Measurements from ENCODE around the gene LGR5. TPM values are rescaled to one million over a fixed set of nuclear protein-coding genes. Genes with fewer than 3 reads are reported as not detected.

The LGR5 gene
- total RNA-seq, 1 donor from 2014 or later: 1.1 TPM

DNA sequence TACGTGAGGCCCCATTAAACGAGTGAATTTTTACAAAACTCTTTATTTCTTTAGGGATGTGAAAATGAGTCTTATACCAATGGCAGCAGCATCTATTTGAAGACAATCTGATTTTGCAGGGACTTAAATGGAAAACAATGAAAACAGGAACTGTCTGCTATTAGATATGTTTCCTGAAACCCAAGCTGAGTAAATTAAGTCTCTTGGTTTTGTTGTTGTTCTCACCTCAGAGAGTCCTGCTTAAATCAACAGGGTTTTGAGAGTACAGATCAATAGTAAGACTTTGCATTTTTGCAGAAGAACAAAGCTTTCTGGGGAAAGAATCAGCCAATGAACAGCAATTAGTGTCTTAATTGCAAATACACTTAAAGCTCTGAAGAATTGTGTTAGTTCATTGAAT lies 39.1 kb upstream of the LGR5 start:
- no peaks in the 10 kb centered on the region for H3K36me3 Mint-ChIP-seq (ENCODE audit: low read depth, unreplicated experiment)
- no peaks in the 10 kb centered on the region for H3K27me3 Mint-ChIP-seq (ENCODE audit: unreplicated experiment)
- DNase-seq (ENCODE audit: low spot score): no peak
- TF ChIP-seq, protein P1, sequence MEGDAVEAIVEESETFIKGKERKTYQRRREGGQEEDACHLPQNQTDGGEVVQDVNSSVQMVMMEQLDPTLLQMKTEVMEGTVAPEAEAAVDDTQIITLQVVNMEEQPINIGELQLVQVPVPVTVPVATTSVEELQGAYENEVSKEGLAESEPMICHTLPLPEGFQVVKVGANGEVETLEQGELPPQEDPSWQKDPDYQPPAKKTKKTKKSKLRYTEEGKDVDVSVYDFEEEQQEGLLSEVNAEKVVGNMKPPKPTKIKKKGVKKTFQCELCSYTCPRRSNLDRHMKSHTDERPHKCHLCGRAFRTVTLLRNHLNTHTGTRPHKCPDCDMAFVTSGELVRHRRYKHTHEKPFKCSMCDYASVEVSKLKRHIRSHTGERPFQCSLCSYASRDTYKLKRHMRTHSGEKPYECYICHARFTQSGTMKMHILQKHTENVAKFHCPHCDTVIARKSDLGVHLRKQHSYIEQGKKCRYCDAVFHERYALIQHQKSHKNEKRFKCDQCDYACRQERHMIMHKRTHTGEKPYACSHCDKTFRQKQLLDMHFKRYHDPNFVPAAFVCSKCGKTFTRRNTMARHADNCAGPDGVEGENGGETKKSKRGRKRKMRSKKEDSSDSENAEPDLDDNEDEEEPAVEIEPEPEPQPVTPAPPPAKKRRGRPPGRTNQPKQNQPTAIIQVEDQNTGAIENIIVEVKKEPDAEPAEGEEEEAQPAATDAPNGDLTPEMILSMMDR (IDR thresholded peaks at IDR 0.05; ENCODE audit: unreplicated experiment): no peak
- peaks cover 27% of the 10 kb centered on the region for H3K4me1 Mint-ChIP-seq (ENCODE audit: unreplicated experiment)
- no peak overlapping the region for H3K4me3 Mint-ChIP-seq (ENCODE audit: unreplicated experiment)
- H3K9me3 Mint-ChIP-seq (ENCODE audit: unreplicated experiment): no peaks in the 10 kb centered on the region
- H3K27ac Mint-ChIP-seq (ENCODE audit: unreplicated experiment): peak overlapping the region; percentile 88

DNA sequence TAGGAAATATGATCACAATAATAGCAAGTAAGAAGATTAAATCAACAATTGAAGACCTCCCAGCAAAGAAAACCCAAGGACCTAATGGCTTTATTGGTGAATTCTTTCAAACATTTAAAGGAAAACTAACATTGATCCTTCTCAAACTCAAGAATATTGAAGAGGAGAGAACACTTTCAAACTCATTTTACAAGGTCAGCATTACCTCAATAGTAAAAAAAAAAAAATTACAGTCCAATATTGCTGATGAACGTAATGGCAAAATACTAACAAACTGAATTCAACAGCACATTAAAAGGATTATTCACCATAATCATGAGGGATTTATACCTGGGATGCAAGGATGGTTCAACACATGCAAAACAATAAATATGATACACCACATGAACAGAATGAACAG lies 33.7 kb upstream of the LGR5 start:
- H3K9me3 Mint-ChIP-seq (ENCODE audit: unreplicated experiment): no peaks in the 10 kb centered on the region
- H3K27me3 Mint-ChIP-seq (ENCODE audit: unreplicated experiment): no peaks in the 10 kb centered on the region
- peaks cover 12% of the 10 kb centered on the region for H3K4me1 Mint-ChIP-seq (ENCODE audit: unreplicated experiment)
- TF ChIP-seq, protein P1 (IDR thresholded peaks at IDR 0.05; ENCODE audit: unreplicated experiment): no peak
- H3K4me3 Mint-ChIP-seq (ENCODE audit: unreplicated experiment): no peak overlapping the region
- no peak overlapping the region for H3K27ac Mint-ChIP-seq (ENCODE audit: unreplicated experiment)
- no peak for DNase-seq (ENCODE audit: low spot score)
- peaks cover 4% of the 10 kb centered on the region for H3K36me3 Mint-ChIP-seq (ENCODE audit: low read depth, unreplicated experiment)

DNA sequence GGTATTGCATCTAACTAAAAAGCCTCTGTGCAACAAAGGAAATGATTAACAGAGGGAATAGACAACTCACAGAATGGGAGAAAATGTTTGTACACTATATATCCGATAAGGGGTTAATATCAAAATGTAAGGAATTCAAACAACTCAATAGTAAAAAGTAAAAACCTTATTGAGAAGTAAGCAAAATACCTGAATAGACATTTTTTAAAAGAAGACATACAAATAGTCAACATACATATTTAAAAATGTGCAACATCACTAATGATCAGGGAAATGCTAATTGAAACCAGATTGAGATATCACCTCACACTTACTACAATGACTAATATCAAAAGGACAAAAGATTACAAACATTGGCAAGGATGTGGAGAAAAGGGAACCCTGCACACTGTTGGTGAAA lies 31.9 kb upstream of the LGR5 start:
- no peak for DNase-seq (ENCODE audit: low spot score)
- TF ChIP-seq, protein P1 (IDR thresholded peaks at IDR 0.05; ENCODE audit: unreplicated experiment): no peak
- H3K36me3 Mint-ChIP-seq (ENCODE audit: low read depth, unreplicated experiment): peaks cover 4% of the 10 kb centered on the region
- H3K4me3 Mint-ChIP-seq (ENCODE audit: unreplicated experiment): no peak overlapping the region
- no peak overlapping the region for H3K27ac Mint-ChIP-seq (ENCODE audit: unreplicated experiment)
- no peaks in the 10 kb centered on the region for H3K4me1 Mint-ChIP-seq (ENCODE audit: unreplicated experiment)
- H3K9me3 Mint-ChIP-seq (ENCODE audit: unreplicated experiment): no peaks in the 10 kb centered on the region
- no peaks in the 10 kb centered on the region for H3K27me3 Mint-ChIP-seq (ENCODE audit: unreplicated experiment)

DNA sequence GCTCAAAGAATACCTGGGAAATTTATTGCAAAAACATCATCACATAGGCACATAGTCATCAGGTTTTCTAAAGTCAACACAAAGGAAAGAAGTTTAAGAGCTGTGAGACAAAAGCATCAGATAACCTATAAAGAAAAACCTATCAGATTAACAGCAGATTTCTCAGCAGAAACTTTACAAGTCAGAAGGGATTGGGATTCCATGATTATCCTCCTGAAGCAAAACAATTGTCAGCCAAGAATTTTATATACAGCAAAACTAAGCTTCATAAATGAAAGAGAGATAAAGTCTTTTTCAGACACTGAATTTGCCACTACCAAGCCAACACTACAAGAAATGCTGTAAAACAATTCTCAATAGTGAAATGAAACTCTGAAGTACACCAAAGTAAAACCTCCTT lies 28.8 kb upstream of the LGR5 start:
- Mint-ChIP-seq H3K9me3 (ENCODE audit: unreplicated experiment) (no peaks in the 10 kb centered on the region), H3K27ac (ENCODE audit: unreplicated experiment) (no peak overlapping the region), H3K36me3 (ENCODE audit: low read depth, unreplicated experiment) (peaks cover 4% of the 10 kb centered on the region), H3K27me3 (ENCODE audit: unreplicated experiment) (no peaks in the 10 kb centered on the region), H3K4me1 (ENCODE audit: unreplicated experiment) (no peaks in the 10 kb centered on the region), H3K4me3 (ENCODE audit: unreplicated experiment) (no peak overlapping the region)
- DNase-seq (ENCODE audit: low spot score): no peak
- TF ChIP-seq, protein P1 (IDR thresholded peaks at IDR 0.05; ENCODE audit: unreplicated experiment): no peak

DNA sequence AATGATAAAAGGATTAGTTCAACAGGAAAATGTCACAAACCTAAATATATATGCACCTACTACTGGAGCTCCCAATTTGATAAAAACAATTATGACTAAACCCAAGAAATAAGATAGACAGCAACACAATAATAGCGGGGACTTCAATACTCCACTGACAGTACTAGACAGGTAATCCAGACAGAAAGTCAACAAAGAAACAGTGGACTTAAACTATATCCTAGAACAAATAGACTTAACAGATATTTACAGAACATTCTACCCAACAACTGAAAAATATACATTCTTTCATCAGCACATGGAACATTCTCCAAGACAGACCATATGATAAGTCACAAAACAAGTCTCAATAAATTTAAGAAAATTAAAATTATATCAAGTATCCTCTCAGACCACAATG lies 28.0 kb upstream of the LGR5 start:
- Mint-ChIP-seq H3K9me3 (ENCODE audit: unreplicated experiment) (no peaks in the 10 kb centered on the region), H3K27ac (ENCODE audit: unreplicated experiment) (no peak overlapping the region), H3K4me3 (ENCODE audit: unreplicated experiment) (no peak overlapping the region), H3K27me3 (ENCODE audit: unreplicated experiment) (no peaks in the 10 kb centered on the region), H3K4me1 (ENCODE audit: unreplicated experiment) (no peaks in the 10 kb centered on the region), H3K36me3 (ENCODE audit: low read depth, unreplicated experiment) (peaks cover 4% of the 10 kb centered on the region)
- no peak for DNase-seq (ENCODE audit: low spot score)
- TF ChIP-seq, protein P1 (IDR thresholded peaks at IDR 0.05; ENCODE audit: unreplicated experiment): no peak

All from endothelial cell (in vitro differentiated cells).